ENCODE measurements around the gene ANGPT4.
A peak's percentile ranks its signal among the peaks of the same experiment; 100 is the strongest.

ANGPT4 gene

GRCh38 chr20:822651-823573 is 93.2 kb downstream of the ANGPT4 start:
- peak; percentile 37 for DNase-seq

- no peak for DNase-seq
These were observed 94.4 kb downstream of the ANGPT4 start for GRCh38 chr20:821731-822065.

- DNase-seq: no peak
These were observed 94.9 kb downstream of the ANGPT4 start for GRCh38 chr20:821046-821730.

GRCh38 chr20:820323-820953 is 95.7 kb downstream of the ANGPT4 start:
- no peak for DNase-seq

Measured in NCI-H82 (cell line).